ENCODE measurements around the gene ETV1.

GRCh38 chr7:13856012-13856411 is 133.5 kb downstream of the ETV1 start:
- no peak for TF ChIP-seq CTCF (IDR thresholded peaks at IDR 0.05)
- no peak for TF ChIP-seq POLR2A (IDR thresholded peaks at IDR 0.05)

Measured in lower leg skin (tissue), 3 donors.